GM23338 (cell line): ENCODE measurements around the gene ONECUT3. TPM values are rescaled to one million over a fixed set of nuclear protein-coding genes. Genes with fewer than 3 reads are reported as not detected.

Source experiments
- ATAC-seq: fragments of 200-7000 bp; cut with Tn5 transposase; 3 replicates; pipeline ENCODE4 v1.9.1; 2020
- DNase-seq: peaks from one replicate; pipeline ENCODE4 v3.0.0-alpha.2; 2015; ENCODE audit warnings: low spot score
- H2AFZ ChIP-seq: fragments of 200-600 bp; sonication (generic); 2 replicates; pipeline ENCODE4 v1.8.0; 2016; ENCODE audit warnings: antibody characterized with exemption, mild to moderate bottlenecking, moderate library complexity
- H3F3A ChIP-seq: fragments of 200-600 bp; sonication (generic); replicated peaks from 2 replicates; pipeline ENCODE4 v1.8.0; 2017; ENCODE audit warnings: antibody characterized with exemption, mixed run types, low read depth
- H3K27ac ChIP-seq: fragments of 200-600 bp; sonication (generic); 2 replicates; pipeline ENCODE4 v1.6.1; 2016; ENCODE audit warnings: low read depth
- H3K27me3 ChIP-seq: fragments of 200-600 bp; sonication (generic); 2 replicates; pipeline ENCODE4 v1.8.0; 2016; ENCODE audit warnings: mild to moderate bottlenecking, mixed run types, moderate library complexity; ENCODE audit not compliant: insufficient read depth
- H3K36me3 ChIP-seq: fragments of 200-600 bp; sonication (generic); 2 replicates; pipeline ENCODE4 v1.8.0; 2016; ENCODE audit warnings: mild to moderate bottlenecking; ENCODE audit not compliant: insufficient read depth
- H3K4me1 ChIP-seq: fragments of 200-600 bp; sonication (generic); 2 replicates; pipeline ENCODE4 v1.8.0; 2016; ENCODE audit warnings: mild to moderate bottlenecking, moderate library complexity; ENCODE audit not compliant: insufficient read depth
- H3K4me2 ChIP-seq: fragments of 200-600 bp; sonication (generic); 2 replicates; pipeline ENCODE4 v1.7.1; 2017; ENCODE audit warnings: mixed run types
- H3K4me3 ChIP-seq: fragments of 200-600 bp; sonication (generic); 2 replicates; pipeline ENCODE4 v1.6.1; 2016; ENCODE audit warnings: mixed run types
- H3K79me2 ChIP-seq: fragments of 200-600 bp; sonication (generic); replicated peaks from 2 replicates; pipeline ENCODE4 v1.8.0; 2017; ENCODE audit warnings: mild to moderate bottlenecking; ENCODE audit not compliant: insufficient read depth
- H3K9me2 ChIP-seq: fragments of 200-600 bp; sonication (generic); 2 replicates; pipeline ENCODE4 v1.8.0; 2017; ENCODE audit not compliant: insufficient read depth
- H4K20me1 ChIP-seq: fragments of 200-600 bp; sonication (generic); replicated peaks from 2 replicates; pipeline ENCODE4 v1.8.0; 2017; ENCODE audit warnings: mild to moderate bottlenecking; ENCODE audit not compliant: insufficient read depth
- H3K27ac Mint-ChIP-seq: 2 replicates; pipeline ENCODE4 v1.8.0; 2020; ENCODE audit warnings: inconsistent platforms, mild to moderate bottlenecking, moderate library complexity, mixed read lengths
- H3K27me3 Mint-ChIP-seq: 3 replicates; pipeline ENCODE4 v1.8.0; 2022; ENCODE audit warnings: low read depth, mild to moderate bottlenecking, moderate library complexity, mixed read lengths, inconsistent platforms; ENCODE audit not compliant: insufficient read depth, poor library complexity
- H3K36me3 Mint-ChIP-seq: 3 replicates; pipeline ENCODE4 v1.8.0; 2021; ENCODE audit warnings: low read depth, mild to moderate bottlenecking, inconsistent platforms, moderate library complexity, mixed read lengths
- H3K4me1 Mint-ChIP-seq: 3 replicates; pipeline ENCODE4 v1.8.0; 2020; ENCODE audit warnings: mild to moderate bottlenecking, inconsistent platforms, mixed read lengths
- H3K4me3 Mint-ChIP-seq: 3 replicates; pipeline ENCODE4 v1.8.0; 2021; ENCODE audit warnings: moderate library complexity, mild to moderate bottlenecking, inconsistent platforms, mixed read lengths
- H3K9me3 Mint-ChIP-seq: 3 replicates; pipeline ENCODE4 v1.8.0; 2020; ENCODE audit warnings: moderate library complexity, mild to moderate bottlenecking, inconsistent platforms, mixed read lengths
- CREB1 ChIP-seq: fragments of 250-450 bp; sonication (Bioruptor Pico); IDR thresholded peaks from 2 replicates; pipeline ENCODE4 v1.5.0; 2020; ENCODE audit warnings: low read depth, mild to moderate bottlenecking, moderate library complexity
- EZH2 ChIP-seq: fragments of 200-600 bp; sonication (generic); IDR thresholded peaks from one replicate; pipeline ENCODE4 v1.8.0; 2017; ENCODE audit warnings: antibody characterized with exemption, mild to moderate bottlenecking, low read depth; ENCODE audit not compliant: unreplicated experiment
- EZH2phosphoT487 ChIP-seq: fragments of 200-600 bp; sonication (generic); IDR thresholded peaks from one replicate; pipeline ENCODE4 v1.8.1; 2018; ENCODE audit warnings: antibody characterized with exemption; ENCODE audit not compliant: unreplicated experiment
- JUNB ChIP-seq: IDR thresholded peaks from one replicate; pipeline ENCODE4 v1.6.1; 2016; ENCODE audit warnings: antibody characterized with exemption; ENCODE audit not compliant: unreplicated experiment
- NANOG ChIP-seq: IDR thresholded peaks from 2 replicates; pipeline ENCODE4 v1.6.1; 2016; ENCODE audit warnings: antibody characterized with exemption, borderline replicate concordance
- POLR2AphosphoS5 ChIP-seq: IDR thresholded peaks from 2 replicates; pipeline ENCODE4 v1.6.1; 2016; ENCODE audit warnings: antibody characterized with exemption, low read depth
- STAT1 ChIP-seq: IDR thresholded peaks from one replicate; pipeline ENCODE4 v1.6.1; 2016; ENCODE audit warnings: antibody characterized with exemption; ENCODE audit not compliant: unreplicated experiment
- ZNF114 ChIP-seq: fragments of 250-450 bp; sonication (Bioruptor Pico); IDR thresholded peaks from 2 replicates; pipeline ENCODE4 v1.5.0; 2020; ENCODE audit warnings: mild to moderate bottlenecking, moderate library complexity
- ZNF331 ChIP-seq: fragments of 250-450 bp; sonication (Bioruptor Pico); IDR thresholded peaks from 2 replicates; pipeline ENCODE4 v1.5.0; 2020; ENCODE audit warnings: low read depth, mild to moderate bottlenecking, moderate library complexity
- polyA plus RNA-seq: library from polyadenylated mRNA; unstranded; fragments of >200 nt; fragmentation: Nextera tagmentation; extraction: Ambion mirVana; gene quantifications from 2 replicates; pipeline ENCODE4 v1.2.1, GENCODE V29; 2016
- total RNA-seq: library from RNA; depleted of rRNA; stranded (reverse); fragments of >200 nt; shearing (Covaris generic); gene quantifications from 2 replicates; pipeline ENCODE4 v1.2.3, GENCODE V29; 2014
- TF ChIP-seq, protein P1 (sequence below), 2 experiments: fragments of 200-600 bp in 1 of 2; sonication (generic) in 1 of 2; conservative IDR thresholded peaks; 2 replicates each; pipeline versions ENCODE4 v1.5.1 to v1.6.1; 2016 to 2017; ENCODE audit warnings: antibody characterized with exemption in 2 of 2, low read depth in 2 of 2, mild to moderate bottlenecking in 2 of 2, moderate library complexity in 1 of 2
- TF ChIP-seq, protein P2 (sequence below): IDR thresholded peaks from one replicate; pipeline ENCODE4 v1.6.1; 2018; ENCODE audit warnings: antibody characterized with exemption; ENCODE audit not compliant: unreplicated experiment
- TF ChIP-seq, protein P3 (sequence below): IDR thresholded peaks from 2 replicates; pipeline ENCODE4 v1.6.1; 2016; ENCODE audit warnings: antibody characterized with exemption
- TF ChIP-seq, protein P4 (sequence below): fragments of 250-450 bp; sonication (Bioruptor Pico); IDR thresholded peaks from 2 replicates; pipeline ENCODE4 v1.5.0; 2020; ENCODE audit warnings: mild to moderate bottlenecking, moderate library complexity

Gene ONECUT3
- total and polyA plus RNA-seq, 2 experiments from 2014 or later, result not detected

DNA sequence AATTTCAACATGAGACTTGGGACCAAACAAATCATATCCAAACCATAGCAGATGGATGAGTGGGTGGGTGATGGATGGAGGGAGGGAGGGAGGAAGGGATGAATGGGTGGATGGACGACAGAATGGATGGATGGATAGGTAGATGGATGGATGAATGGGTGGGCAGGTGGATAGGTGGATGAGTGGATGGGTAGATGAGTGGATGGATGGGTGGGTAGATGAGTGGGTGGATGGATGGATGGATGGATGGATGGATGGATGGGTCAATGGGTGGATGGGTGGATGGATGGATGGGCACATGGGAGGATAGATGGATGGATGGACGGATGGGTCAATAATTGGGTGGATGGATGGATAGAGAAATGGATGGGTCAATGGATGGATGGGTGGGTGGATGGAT, 47.9 kb upstream of the ONECUT3 start:
- no peaks in the 10 kb centered on the region for H3K9me2 ChIP-seq
- H2AFZ ChIP-seq, result no peak overlapping the region
- no peak overlapping the region for H3K4me3 ChIP-seq
- Mint-ChIP-seq H3K27me3 (peaks cover 14% of the 10 kb centered on the region), H3K4me1 (peaks cover 3% of the 10 kb centered on the region; the same call in 1 of the 3 replicates), H3K36me3 (peaks cover 3% of the 10 kb centered on the region; the same call in 2 of the 3 replicates), H3K27ac (no peak overlapping the region), H3K4me3 (no peak overlapping the region), H3K9me3 (peaks cover 5% of the 10 kb centered on the region)
- no peaks in the 10 kb centered on the region for H3K36me3 ChIP-seq
- H4K20me1 ChIP-seq, result no peaks in the 10 kb centered on the region
- TF ChIP-seq, protein P1, sequence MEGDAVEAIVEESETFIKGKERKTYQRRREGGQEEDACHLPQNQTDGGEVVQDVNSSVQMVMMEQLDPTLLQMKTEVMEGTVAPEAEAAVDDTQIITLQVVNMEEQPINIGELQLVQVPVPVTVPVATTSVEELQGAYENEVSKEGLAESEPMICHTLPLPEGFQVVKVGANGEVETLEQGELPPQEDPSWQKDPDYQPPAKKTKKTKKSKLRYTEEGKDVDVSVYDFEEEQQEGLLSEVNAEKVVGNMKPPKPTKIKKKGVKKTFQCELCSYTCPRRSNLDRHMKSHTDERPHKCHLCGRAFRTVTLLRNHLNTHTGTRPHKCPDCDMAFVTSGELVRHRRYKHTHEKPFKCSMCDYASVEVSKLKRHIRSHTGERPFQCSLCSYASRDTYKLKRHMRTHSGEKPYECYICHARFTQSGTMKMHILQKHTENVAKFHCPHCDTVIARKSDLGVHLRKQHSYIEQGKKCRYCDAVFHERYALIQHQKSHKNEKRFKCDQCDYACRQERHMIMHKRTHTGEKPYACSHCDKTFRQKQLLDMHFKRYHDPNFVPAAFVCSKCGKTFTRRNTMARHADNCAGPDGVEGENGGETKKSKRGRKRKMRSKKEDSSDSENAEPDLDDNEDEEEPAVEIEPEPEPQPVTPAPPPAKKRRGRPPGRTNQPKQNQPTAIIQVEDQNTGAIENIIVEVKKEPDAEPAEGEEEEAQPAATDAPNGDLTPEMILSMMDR (conservative IDR thresholded peaks at IDR 0.05; ENCODE audit: low read depth in 2 of 2), result no peak
- no peak for TF ChIP-seq ZNF114
- no peak for TF ChIP-seq CREB1 (CRISPR knock-in tag)
- TF ChIP-seq POLR2AphosphoS5, result no peak
- TF ChIP-seq, protein P2, sequence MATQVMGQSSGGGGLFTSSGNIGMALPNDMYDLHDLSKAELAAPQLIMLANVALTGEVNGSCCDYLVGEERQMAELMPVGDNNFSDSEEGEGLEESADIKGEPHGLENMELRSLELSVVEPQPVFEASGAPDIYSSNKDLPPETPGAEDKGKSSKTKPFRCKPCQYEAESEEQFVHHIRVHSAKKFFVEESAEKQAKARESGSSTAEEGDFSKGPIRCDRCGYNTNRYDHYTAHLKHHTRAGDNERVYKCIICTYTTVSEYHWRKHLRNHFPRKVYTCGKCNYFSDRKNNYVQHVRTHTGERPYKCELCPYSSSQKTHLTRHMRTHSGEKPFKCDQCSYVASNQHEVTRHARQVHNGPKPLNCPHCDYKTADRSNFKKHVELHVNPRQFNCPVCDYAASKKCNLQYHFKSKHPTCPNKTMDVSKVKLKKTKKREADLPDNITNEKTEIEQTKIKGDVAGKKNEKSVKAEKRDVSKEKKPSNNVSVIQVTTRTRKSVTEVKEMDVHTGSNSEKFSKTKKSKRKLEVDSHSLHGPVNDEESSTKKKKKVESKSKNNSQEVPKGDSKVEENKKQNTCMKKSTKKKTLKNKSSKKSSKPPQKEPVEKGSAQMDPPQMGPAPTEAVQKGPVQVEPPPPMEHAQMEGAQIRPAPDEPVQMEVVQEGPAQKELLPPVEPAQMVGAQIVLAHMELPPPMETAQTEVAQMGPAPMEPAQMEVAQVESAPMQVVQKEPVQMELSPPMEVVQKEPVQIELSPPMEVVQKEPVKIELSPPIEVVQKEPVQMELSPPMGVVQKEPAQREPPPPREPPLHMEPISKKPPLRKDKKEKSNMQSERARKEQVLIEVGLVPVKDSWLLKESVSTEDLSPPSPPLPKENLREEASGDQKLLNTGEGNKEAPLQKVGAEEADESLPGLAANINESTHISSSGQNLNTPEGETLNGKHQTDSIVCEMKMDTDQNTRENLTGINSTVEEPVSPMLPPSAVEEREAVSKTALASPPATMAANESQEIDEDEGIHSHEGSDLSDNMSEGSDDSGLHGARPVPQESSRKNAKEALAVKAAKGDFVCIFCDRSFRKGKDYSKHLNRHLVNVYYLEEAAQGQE, result no peak
- TF ChIP-seq ZNF331, result no peak
- no peak for TF ChIP-seq JUNB
- TF ChIP-seq EZH2phosphoT487, result no peak
- TF ChIP-seq, protein P3, sequence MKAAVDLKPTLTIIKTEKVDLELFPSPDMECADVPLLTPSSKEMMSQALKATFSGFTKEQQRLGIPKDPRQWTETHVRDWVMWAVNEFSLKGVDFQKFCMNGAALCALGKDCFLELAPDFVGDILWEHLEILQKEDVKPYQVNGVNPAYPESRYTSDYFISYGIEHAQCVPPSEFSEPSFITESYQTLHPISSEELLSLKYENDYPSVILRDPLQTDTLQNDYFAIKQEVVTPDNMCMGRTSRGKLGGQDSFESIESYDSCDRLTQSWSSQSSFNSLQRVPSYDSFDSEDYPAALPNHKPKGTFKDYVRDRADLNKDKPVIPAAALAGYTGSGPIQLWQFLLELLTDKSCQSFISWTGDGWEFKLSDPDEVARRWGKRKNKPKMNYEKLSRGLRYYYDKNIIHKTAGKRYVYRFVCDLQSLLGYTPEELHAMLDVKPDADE, result no peak
- TF ChIP-seq, protein P4, sequence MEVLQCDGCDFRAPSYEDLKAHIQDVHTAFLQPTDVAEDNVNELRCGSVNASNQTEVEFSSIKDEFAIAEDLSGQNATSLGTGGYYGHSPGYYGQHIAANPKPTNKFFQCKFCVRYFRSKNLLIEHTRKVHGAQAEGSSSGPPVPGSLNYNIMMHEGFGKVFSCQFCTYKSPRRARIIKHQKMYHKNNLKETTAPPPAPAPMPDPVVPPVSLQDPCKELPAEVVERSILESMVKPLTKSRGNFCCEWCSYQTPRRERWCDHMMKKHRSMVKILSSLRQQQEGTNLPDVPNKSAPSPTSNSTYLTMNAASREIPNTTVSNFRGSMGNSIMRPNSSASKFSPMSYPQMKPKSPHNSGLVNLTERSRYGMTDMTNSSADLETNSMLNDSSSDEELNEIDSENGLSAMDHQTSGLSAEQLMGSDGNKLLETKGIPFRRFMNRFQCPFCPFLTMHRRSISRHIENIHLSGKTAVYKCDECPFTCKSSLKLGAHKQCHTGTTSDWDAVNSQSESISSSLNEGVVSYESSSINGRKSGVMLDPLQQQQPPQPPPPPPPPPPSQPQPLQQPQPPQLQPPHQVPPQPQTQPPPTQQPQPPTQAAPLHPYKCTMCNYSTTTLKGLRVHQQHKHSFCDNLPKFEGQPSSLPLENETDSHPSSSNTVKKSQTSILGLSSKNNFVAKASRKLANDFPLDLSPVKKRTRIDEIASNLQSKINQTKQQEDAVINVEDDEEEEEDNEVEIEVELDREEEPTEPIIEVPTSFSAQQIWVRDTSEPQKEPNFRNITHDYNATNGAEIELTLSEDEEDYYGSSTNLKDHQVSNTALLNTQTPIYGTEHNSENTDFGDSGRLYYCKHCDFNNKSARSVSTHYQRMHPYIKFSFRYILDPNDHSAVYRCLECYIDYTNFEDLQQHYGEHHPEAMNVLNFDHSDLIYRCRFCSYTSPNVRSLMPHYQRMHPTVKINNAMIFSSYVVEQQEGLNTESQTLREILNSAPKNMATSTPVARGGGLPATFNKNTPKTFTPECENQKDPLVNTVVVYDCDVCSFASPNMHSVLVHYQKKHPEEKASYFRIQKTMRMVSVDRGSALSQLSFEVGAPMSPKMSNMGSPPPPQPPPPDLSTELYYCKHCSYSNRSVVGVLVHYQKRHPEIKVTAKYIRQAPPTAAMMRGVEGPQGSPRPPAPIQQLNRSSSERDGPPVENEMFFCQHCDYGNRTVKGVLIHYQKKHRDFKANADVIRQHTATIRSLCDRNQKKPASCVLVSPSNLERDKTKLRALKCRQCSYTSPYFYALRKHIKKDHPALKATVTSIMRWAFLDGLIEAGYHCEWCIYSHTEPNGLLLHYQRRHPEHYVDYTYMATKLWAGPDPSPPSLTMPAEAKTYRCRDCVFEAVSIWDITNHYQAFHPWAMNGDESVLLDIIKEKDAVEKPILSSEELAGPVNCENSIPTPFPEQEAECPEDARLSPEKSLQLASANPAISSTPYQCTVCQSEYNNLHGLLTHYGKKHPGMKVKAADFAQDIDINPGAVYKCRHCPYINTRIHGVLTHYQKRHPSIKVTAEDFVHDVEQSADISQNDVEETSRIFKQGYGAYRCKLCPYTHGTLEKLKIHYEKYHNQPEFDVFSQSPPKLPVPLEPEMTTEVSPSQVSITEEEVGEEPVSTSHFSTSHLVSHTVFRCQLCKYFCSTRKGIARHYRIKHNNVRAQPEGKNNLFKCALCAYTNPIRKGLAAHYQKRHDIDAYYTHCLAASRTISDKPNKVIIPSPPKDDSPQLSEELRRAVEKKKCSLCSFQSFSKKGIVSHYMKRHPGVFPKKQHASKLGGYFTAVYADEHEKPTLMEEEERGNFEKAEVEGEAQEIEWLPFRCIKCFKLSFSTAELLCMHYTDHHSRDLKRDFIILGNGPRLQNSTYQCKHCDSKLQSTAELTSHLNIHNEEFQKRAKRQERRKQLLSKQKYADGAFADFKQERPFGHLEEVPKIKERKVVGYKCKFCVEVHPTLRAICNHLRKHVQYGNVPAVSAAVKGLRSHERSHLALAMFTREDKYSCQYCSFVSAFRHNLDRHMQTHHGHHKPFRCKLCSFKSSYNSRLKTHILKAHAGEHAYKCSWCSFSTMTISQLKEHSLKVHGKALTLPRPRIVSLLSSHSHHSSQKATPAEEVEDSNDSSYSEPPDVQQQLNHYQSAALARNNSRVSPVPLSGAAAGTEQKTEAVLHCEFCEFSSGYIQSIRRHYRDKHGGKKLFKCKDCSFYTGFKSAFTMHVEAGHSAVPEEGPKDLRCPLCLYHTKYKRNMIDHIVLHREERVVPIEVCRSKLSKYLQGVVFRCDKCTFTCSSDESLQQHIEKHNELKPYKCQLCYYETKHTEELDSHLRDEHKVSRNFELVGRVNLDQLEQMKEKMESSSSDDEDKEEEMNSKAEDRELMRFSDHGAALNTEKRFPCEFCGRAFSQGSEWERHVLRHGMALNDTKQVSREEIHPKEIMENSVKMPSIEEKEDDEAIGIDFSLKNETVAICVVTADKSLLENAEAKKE, result no peak
- TF ChIP-seq STAT1, result no peak
- TF ChIP-seq NANOG, result no peak
- no peak for TF ChIP-seq EZH2
- ATAC-seq, result no peak
- DNase-seq, result no peak
- no peak overlapping the region for H3K27ac ChIP-seq
- H3K27me3 ChIP-seq, result no peaks in the 10 kb centered on the region
- no peaks in the 10 kb centered on the region for H3K4me1 ChIP-seq
- no peaks in the 10 kb centered on the region for H3K79me2 ChIP-seq
- H3F3A ChIP-seq, result no peaks in the 10 kb centered on the region
- no peak overlapping the region for H3K4me2 ChIP-seq
